A673 (cell line): ENCODE data around the gene SH2D3C. TPM values are rescaled to one million over a fixed set of nuclear protein-coding genes. Genes with fewer than 3 reads are reported as not detected.

Source experiments
- BruUV-seq: library from RNA; stranded (reverse); fragments of 400-500 nt; replicated peaks from 2 replicates; lab custom pipeline; 2021; lab: Mats Ljungman, UMichigan
- CTCF ChIA-PET: fragments of 300-600 bp; sonication (Branson Sonifier 250); formaldehyde crosslinking; loops from one replicate; lab custom pipeline; 2022; ENCODE audit warnings: antibody characterized with exemption; lab: Charles Lee
- POLR2A ChIA-PET: fragments of 300-600 bp; sonication (Branson Sonifier 250); formaldehyde crosslinking; loops from one replicate; lab custom pipeline; 2022; ENCODE audit warnings: antibody characterized with exemption; ENCODE audit not compliant: low non-redundant PET; lab: Charles Lee
- DNase-seq: peaks from one replicate; pipeline ENCODE4 v3.0.0-alpha.2; 2015; ENCODE audit warnings: low spot score
- H3K27ac ChIP-seq: fragments of 200-600 bp; sonication (generic); 2 replicates; pipeline ENCODE4 v1.5.1; 2016; ENCODE audit warnings: mixed run types, low read depth, mild to moderate bottlenecking, mixed read lengths, antibody characterized with exemption, low read length; ENCODE audit not compliant: poor library complexity, severe bottlenecking
- H3K27me3 ChIP-seq: fragments of 200-600 bp; sonication (generic); replicated peaks from 2 replicates; pipeline ENCODE4 v1.6.1; 2017; ENCODE audit warnings: mixed run types, low read depth, mild to moderate bottlenecking, mixed read lengths, antibody characterized with exemption, low read length; ENCODE audit not compliant: insufficient read depth, poor library complexity
- H3K36me3 ChIP-seq: fragments of 200-600 bp; sonication (generic); 2 replicates; pipeline ENCODE4 v1.6.1; 2016; ENCODE audit warnings: mixed run types, mild to moderate bottlenecking, mixed read lengths, antibody characterized with exemption, low read length; ENCODE audit not compliant: insufficient read depth, poor library complexity, severe bottlenecking
- H3K4me1 ChIP-seq: fragments of 200-600 bp; sonication (generic); 2 replicates; pipeline ENCODE4 v1.6.1; 2017; ENCODE audit warnings: mixed run types, mild to moderate bottlenecking, mixed read lengths, antibody characterized with exemption, low read length; ENCODE audit not compliant: insufficient read depth, poor library complexity, severe bottlenecking
- H3K4me3 ChIP-seq: fragments of 200-600 bp; sonication (generic); 2 replicates; pipeline ENCODE4 v1.5.1; 2016; ENCODE audit warnings: low read depth, mixed run types, mild to moderate bottlenecking, mixed read lengths, low read length; ENCODE audit not compliant: poor library complexity, severe bottlenecking
- H3K9me3 ChIP-seq: fragments of 200-600 bp; sonication (generic); 2 replicates; pipeline ENCODE4 v1.6.1; 2016; ENCODE audit warnings: mixed run types, low read depth, mild to moderate bottlenecking, mixed read lengths, antibody characterized with exemption, low read length; ENCODE audit not compliant: poor library complexity, severe bottlenecking
- CTCF ChIP-seq: fragments of 300-800, 200-600 bp; sonication (generic); conservative IDR thresholded peaks from 2 replicates; pipeline ENCODE4 v1.5.1; 2017; ENCODE audit warnings: low read depth, mild to moderate bottlenecking, antibody characterized with exemption, low read length, moderate library complexity, mixed read lengths
- EZH2 ChIP-seq: fragments of 200-600 bp; sonication (generic); IDR thresholded peaks from 2 replicates; pipeline ENCODE4 v1.6.1; 2017; ENCODE audit warnings: borderline replicate concordance, low read depth, mild to moderate bottlenecking, mixed read lengths, antibody characterized with exemption, low read length; ENCODE audit not compliant: poor library complexity, severe bottlenecking
- intact Hi-C: fragments of 100-400 bp; cut with micrococcal nuclease; formaldehyde crosslinking; loops from one replicate; pipeline ENCODE4 v1.10.0; 2022; ENCODE audit not compliant: unreplicated experiment
- total RNA-seq: library from RNA; stranded (reverse); gene quantifications from 2 replicates; pipeline ENCODE4 v1.2.3, GENCODE V29; 2021

Gene SH2D3C
- total RNA-seq, 1 experiment from 2014 or later: not detected

- Histone ChIP-seq H3K27me3 (no peaks in the 10 kb centered on the region), H3K4me3 (no peak overlapping the region), H3K9me3 (no peaks in the 10 kb centered on the region), H3K27ac (no peak overlapping the region), H3K36me3 (peaks cover 58% of the 10 kb centered on the region), H3K4me1 (peaks cover 6% of the 10 kb centered on the region)
- CTCF ChIA-PET: no interaction called here
- POLR2A ChIA-PET: no interaction called here
- intact Hi-C loops: loop anchor here (5.0 kb wide), 1 partner anchor 79 kb away; no protein-coding TSS in a partner anchor
- no peak for TF ChIP-seq EZH2
- no peak for TF ChIP-seq CTCF
- no peak for DNase-seq
- no TSS peak for BruUV-seq
Observed at GRCh38 chr9:127788337-127789011, 10.0 kb upstream of the SH2D3C start.

GRCh38 chr9:127786773-127787104 is 8.3 kb upstream of the SH2D3C start:
- peak; percentile 31 for DNase-seq
- TF ChIP-seq CTCF: peak; percentile 52
- TF ChIP-seq EZH2: no peak
- BruUV-seq: no TSS peak
- intact Hi-C loops: loop anchor here (1.0 to 5.0 kb wide), 2 partner anchors 81 to 135 kb away; no protein-coding TSS in a partner anchor
- Histone ChIP-seq H3K4me3 (peak overlapping the region; percentile 77), H3K27me3 (no peaks in the 10 kb centered on the region), H3K4me1 (peaks cover 6% of the 10 kb centered on the region), H3K27ac (peak overlapping the region; percentile 93), H3K36me3 (peaks cover 49% of the 10 kb centered on the region), H3K9me3 (no peaks in the 10 kb centered on the region)
- POLR2A ChIA-PET: no interaction called here
- CTCF ChIA-PET: no interaction called here

- peak; percentile 94 for DNase-seq
- no peaks in the 10 kb centered on the region for H3K9me3 ChIP-seq
- peaks cover 43% of the 10 kb centered on the region for H3K36me3 ChIP-seq
- H3K4me1 ChIP-seq: peaks cover 6% of the 10 kb centered on the region
- H3K27ac ChIP-seq: peak within 1 kb of the TSS; percentile 93
- intact Hi-C loops: loop anchor here (1.0 to 5.0 kb wide), 4 partner anchors 51 to 195 kb away; partner anchors contain the start of gene TOR2A
- H3K27me3 ChIP-seq: no peaks in the 10 kb centered on the region
- TF ChIP-seq EZH2 (no peak), CTCF (no peak)
- ChIA-PET CTCF (interaction anchor here (1.6 kb wide), 1 partner anchor 52 kb away, joined by 5 read pairs; the partner anchor contains the start of gene TOR2A), POLR2A (interaction anchor here (0.6 kb wide), 1 partner anchor 713 kb away, joined by 4 read pairs; no protein-coding TSS in a partner anchor)
- peak within 1 kb of the TSS; percentile 77 for H3K4me3 ChIP-seq
- BruUV-seq: no TSS peak
Observed at GRCh38 chr9:127785933-127786772, 7.7 kb upstream of the SH2D3C start, which contains the start of gene CDK9. TSS of gene CDK9 (plus strand) at chr9:127786034. CDS start at chr9:127786149, 115 bp downstream.
